MCF 10A (cell line): ENCODE data around the gene MRPS34. TPM values are rescaled to one million over a fixed set of nuclear protein-coding genes. Genes with fewer than 3 reads are reported as not detected.

Experiments
- BruUV-seq: library from RNA; stranded (reverse); fragments of 400-500 nt; replicated peaks from 2 replicates; lab custom pipeline; 2021; lab: Mats Ljungman, UMichigan
- CTCF ChIA-PET: fragments of 300-600 bp; sonication (Branson Sonifier 250); formaldehyde crosslinking; extraction: SDS; loops from one replicate; lab custom pipeline; 2021; ENCODE audit warnings: antibody characterized with exemption, inconsistent platforms; lab: Yijun Ruan, JAX
- POLR2A ChIA-PET: fragments of 300-600, 350-650 bp; sonication (Branson Sonifier 250); formaldehyde crosslinking; extraction: SDS; loops from one replicate; lab custom pipeline; 2020; ENCODE audit warnings: antibody characterized with exemption, inconsistent platforms; lab: Yijun Ruan, JAX
- DNase-seq: peaks from one replicate; pipeline ENCODE4 v3.0.0-alpha.2; 2018; ENCODE audit not compliant: unreplicated experiment
- H3K27ac Mint-ChIP-seq: one replicate; pipeline ENCODE4 v1.8.0; 2022; ENCODE audit warnings: mild to moderate bottlenecking, low read depth, mixed read lengths; ENCODE audit not compliant: unreplicated experiment
- H3K27me3 Mint-ChIP-seq: one replicate; pipeline ENCODE4 v1.8.0; 2022; ENCODE audit warnings: mixed read lengths; ENCODE audit not compliant: insufficient read depth, unreplicated experiment
- H3K36me3 Mint-ChIP-seq: one replicate; pipeline ENCODE4 v1.8.0; 2022; ENCODE audit warnings: mild to moderate bottlenecking, moderate library complexity, mixed read lengths; ENCODE audit not compliant: insufficient read depth, unreplicated experiment
- H3K4me1 Mint-ChIP-seq: one replicate; pipeline ENCODE4 v1.8.0; 2022; ENCODE audit warnings: mixed read lengths; ENCODE audit not compliant: insufficient read depth, unreplicated experiment
- H3K4me3 Mint-ChIP-seq: one replicate; pipeline ENCODE4 v1.8.0; 2022; ENCODE audit warnings: mild to moderate bottlenecking, moderate library complexity, mixed read lengths; ENCODE audit not compliant: unreplicated experiment
- H3K9me3 Mint-ChIP-seq: one replicate; pipeline ENCODE4 v1.8.0; 2022; ENCODE audit warnings: mixed read lengths; ENCODE audit not compliant: unreplicated experiment
- intact Hi-C: fragments of 100-400 bp; cut with micrococcal nuclease; formaldehyde crosslinking; loops from 2 replicates; pipeline ENCODE4 v1.14.1; 2022
- total RNA-seq: library from RNA; stranded (reverse); gene quantifications from 2 replicates; pipeline ENCODE4 v1.2.3, GENCODE V29; 2022
- TF ChIP-seq, protein P1 (sequence below): fragments of 200-600 bp; IDR thresholded peaks from one replicate; pipeline ENCODE4 v1.8.0; 2022; ENCODE audit warnings: antibody characterized with exemption, mild to moderate bottlenecking; ENCODE audit not compliant: unreplicated experiment

MRPS34 gene
- total RNA-seq, 1 experiment from 2014 or later: 102 TPM

DNA sequence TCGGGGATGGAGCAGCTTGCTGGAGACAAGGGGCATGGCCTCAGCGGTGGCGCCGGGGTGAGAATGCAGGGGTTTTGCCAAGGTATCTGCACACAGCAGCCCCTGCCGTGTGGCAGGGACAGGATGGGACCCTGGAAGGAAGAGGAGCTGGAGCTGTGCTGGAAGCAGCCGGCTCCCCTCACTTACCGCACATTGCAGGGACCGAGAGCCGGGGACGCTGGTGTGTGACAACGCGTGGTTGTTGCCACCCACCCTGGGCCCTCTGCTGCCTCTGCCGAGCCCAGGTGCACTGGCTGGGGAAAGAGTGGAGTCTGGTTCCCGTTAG, 12.9 kb upstream of the MRPS34 start:
- no peak for DNase-seq
- no peaks in the 10 kb centered on the region for H3K9me3 Mint-ChIP-seq
- BruUV-seq: no TSS peak
- peaks cover 30% of the 10 kb centered on the region for H3K36me3 Mint-ChIP-seq
- no peak overlapping the region for H3K27ac Mint-ChIP-seq
- no peaks in the 10 kb centered on the region for H3K27me3 Mint-ChIP-seq
- POLR2A ChIA-PET: interaction anchor here (0.6 kb wide), 1 partner anchor 75 kb away, joined by 3 read pairs; no protein-coding TSS in a partner anchor
- intact Hi-C loops: no loop called here
- TF ChIP-seq, protein P1, sequence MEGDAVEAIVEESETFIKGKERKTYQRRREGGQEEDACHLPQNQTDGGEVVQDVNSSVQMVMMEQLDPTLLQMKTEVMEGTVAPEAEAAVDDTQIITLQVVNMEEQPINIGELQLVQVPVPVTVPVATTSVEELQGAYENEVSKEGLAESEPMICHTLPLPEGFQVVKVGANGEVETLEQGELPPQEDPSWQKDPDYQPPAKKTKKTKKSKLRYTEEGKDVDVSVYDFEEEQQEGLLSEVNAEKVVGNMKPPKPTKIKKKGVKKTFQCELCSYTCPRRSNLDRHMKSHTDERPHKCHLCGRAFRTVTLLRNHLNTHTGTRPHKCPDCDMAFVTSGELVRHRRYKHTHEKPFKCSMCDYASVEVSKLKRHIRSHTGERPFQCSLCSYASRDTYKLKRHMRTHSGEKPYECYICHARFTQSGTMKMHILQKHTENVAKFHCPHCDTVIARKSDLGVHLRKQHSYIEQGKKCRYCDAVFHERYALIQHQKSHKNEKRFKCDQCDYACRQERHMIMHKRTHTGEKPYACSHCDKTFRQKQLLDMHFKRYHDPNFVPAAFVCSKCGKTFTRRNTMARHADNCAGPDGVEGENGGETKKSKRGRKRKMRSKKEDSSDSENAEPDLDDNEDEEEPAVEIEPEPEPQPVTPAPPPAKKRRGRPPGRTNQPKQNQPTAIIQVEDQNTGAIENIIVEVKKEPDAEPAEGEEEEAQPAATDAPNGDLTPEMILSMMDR: no peak
- CTCF ChIA-PET: interaction anchor here (0.6 kb wide), 1 partner anchor 436 kb away, joined by 3 read pairs; no protein-coding TSS in a partner anchor
- H3K4me1 Mint-ChIP-seq: peaks cover 9% of the 10 kb centered on the region
- H3K4me3 Mint-ChIP-seq: no peak overlapping the region

DNA sequence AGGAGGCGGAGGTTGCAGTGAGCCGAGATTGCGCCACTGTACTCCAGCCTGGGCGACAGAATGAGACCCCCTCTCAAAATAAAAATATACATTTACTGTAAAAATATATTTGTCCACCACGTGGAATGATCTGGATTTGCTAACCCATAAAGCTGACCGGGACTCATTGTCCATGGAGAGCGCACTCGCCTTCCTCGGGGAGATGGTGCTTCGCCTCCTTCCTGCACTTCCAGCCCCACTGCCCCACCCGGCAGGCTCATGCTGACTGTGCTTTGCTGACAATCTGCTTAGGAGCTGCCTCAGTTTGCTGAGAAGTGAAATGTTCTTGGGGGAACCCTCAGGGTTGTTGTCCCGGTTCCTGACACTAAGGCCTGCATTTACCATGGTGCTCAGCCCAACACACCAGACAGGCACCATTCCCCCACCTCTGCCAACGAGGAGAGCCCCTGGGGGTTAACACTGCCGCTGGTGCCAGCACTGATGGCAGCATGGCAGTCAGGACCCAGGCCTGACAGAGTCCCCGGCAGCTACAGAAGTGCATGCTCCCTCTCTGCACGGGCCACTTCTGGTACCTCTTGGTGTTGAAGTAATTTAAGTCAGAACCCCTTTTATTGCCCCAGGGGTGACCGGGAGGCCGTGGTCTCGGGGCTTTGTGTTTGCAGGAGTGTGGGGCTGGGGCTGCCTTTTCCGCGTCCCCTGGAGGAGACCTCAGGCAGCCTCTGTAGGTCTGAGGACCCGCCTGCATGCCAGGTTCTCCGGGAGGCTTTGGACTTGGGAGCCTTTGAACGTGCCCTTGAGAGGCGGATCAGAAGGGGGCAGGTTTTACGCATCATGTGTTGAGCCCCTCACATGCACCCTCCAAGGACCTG, 12.3 kb upstream of the MRPS34 start:
- Mint-ChIP-seq H3K27ac (no peak overlapping the region), H3K36me3 (peaks cover 33% of the 10 kb centered on the region), H3K4me3 (peak overlapping the region; percentile 64), H3K9me3 (no peaks in the 10 kb centered on the region), H3K27me3 (no peaks in the 10 kb centered on the region), H3K4me1 (peaks cover 9% of the 10 kb centered on the region)
- POLR2A ChIA-PET: interaction anchor here (0.6 kb wide), 1 partner anchor 117 kb away, joined by 3 read pairs; no protein-coding TSS in a partner anchor
- TF ChIP-seq, protein P1: no peak
- DNase-seq: no peak
- CTCF ChIA-PET: interaction anchor here (1.0 kb wide), 1 partner anchor 99 kb away, joined by 3 read pairs; no protein-coding TSS in a partner anchor
- intact Hi-C loops: no loop called here
- BruUV-seq: no TSS peak

DNA sequence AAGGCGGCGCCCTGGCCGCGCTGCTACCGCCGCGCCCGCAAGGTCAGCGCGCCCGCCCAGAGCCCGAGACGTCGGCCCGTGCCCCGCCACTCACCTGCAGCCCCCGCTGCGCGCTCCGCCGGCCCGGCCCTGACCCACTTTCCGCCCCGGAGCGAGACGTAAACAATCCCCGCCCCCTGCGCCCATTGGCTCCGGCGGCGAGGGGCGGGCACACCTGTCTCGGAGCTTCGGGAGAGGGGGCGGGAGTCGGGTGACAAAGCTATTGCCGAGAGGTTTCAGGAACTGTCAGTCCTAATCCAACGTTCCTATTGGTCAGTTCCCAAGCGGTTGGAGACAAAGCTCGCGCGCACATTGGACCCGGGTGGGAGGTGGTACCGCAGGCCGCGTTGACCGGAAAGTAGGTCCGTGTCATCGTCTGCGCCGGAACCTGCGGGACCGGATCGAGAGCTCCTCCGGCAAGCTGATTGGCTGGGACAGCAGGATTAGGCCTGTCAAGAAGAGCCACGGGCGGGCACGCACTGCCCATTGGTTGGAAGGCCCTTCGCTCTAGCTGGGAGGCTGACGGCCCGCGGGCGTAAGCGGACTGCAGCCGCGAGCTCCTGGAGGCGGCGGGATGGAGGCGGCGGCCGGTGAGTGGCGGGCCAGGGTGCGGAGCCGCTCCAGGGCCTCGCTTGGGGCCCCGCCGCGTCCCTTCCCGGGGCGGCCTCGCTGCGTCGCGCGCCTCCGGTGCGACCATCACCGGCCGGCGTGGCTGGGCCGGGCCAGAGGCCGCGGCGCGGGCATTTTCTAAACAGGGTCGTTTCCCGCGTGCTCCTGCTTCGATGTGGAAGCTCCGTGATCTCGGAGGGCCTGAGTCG, 9.7 kb upstream of the MRPS34 start, which contains the start of the genes NUBP2 and SPSB3:
Gene NUBP2 (plus strand): TSS at position 553 of the 857 bp plus-strand sequence. CDS start 61 bp downstream, at position 614.
Gene SPSB3 (minus strand): TSS at position 164 of the 857 bp plus-strand sequence. CDS start 1,088 bp downstream, outside the sequence.
- peak within 1 kb of the TSS; percentile 88 for H3K4me3 Mint-ChIP-seq
- ChIA-PET CTCF (interaction anchor here (0.6 to 0.7 kb wide), 5 partner anchors 9 to 483 kb away, joined by 3 to 4 read pairs (median 3); no protein-coding TSS in a partner anchor), POLR2A (interaction anchor here (0.6 to 6.1 kb wide), 48 partner anchors 9 to 1811 kb away, joined by 3 to 137 read pairs (median 6); partner anchors contain the start of genes CRAMP1, EME2, FAHD1 and HAGH)
- H3K27me3 Mint-ChIP-seq: no peaks in the 10 kb centered on the region
- peaks cover 56% of the 10 kb centered on the region for H3K36me3 Mint-ChIP-seq
- H3K27ac Mint-ChIP-seq: peak within 1 kb of the TSS; percentile 78
- intact Hi-C loops: no loop called here
- H3K4me1 Mint-ChIP-seq: peaks cover 9% of the 10 kb centered on the region
- peak; percentile 100 for DNase-seq
- H3K9me3 Mint-ChIP-seq: no peaks in the 10 kb centered on the region
- TF ChIP-seq, protein P1: no peak
- no TSS peak for BruUV-seq
